A673 (cell line): Measurements from ENCODE around the gene MTFR1L. TPM values are rescaled to one million over a fixed set of nuclear protein-coding genes. Genes with fewer than 3 reads are reported as not detected.

Experiments used
- BruUV-seq: library from RNA; stranded (reverse); fragments of 400-500 nt; replicated peaks from 2 replicates; lab custom pipeline; 2021; lab: Mats Ljungman, UMichigan
- CTCF ChIA-PET: fragments of 300-600 bp; sonication (Branson Sonifier 250); formaldehyde crosslinking; loops from one replicate; lab custom pipeline; 2022; ENCODE audit warnings: antibody characterized with exemption; lab: Charles Lee
- POLR2A ChIA-PET: fragments of 300-600 bp; sonication (Branson Sonifier 250); formaldehyde crosslinking; loops from one replicate; lab custom pipeline; 2022; ENCODE audit warnings: antibody characterized with exemption; ENCODE audit not compliant: low non-redundant PET; lab: Charles Lee
- DNase-seq: peaks from one replicate; pipeline ENCODE4 v3.0.0-alpha.2; 2015; ENCODE audit warnings: low spot score
- H3K27ac ChIP-seq: fragments of 200-600 bp; sonication (generic); 2 replicates; pipeline ENCODE4 v1.5.1; 2016; ENCODE audit warnings: mixed run types, low read depth, mild to moderate bottlenecking, mixed read lengths, antibody characterized with exemption, low read length; ENCODE audit not compliant: poor library complexity, severe bottlenecking
- H3K27me3 ChIP-seq: fragments of 200-600 bp; sonication (generic); replicated peaks from 2 replicates; pipeline ENCODE4 v1.6.1; 2017; ENCODE audit warnings: mixed run types, low read depth, mild to moderate bottlenecking, mixed read lengths, antibody characterized with exemption, low read length; ENCODE audit not compliant: insufficient read depth, poor library complexity
- H3K36me3 ChIP-seq: fragments of 200-600 bp; sonication (generic); 2 replicates; pipeline ENCODE4 v1.6.1; 2016; ENCODE audit warnings: mixed run types, mild to moderate bottlenecking, mixed read lengths, antibody characterized with exemption, low read length; ENCODE audit not compliant: insufficient read depth, poor library complexity, severe bottlenecking
- H3K4me1 ChIP-seq: fragments of 200-600 bp; sonication (generic); 2 replicates; pipeline ENCODE4 v1.6.1; 2017; ENCODE audit warnings: mixed run types, mild to moderate bottlenecking, mixed read lengths, antibody characterized with exemption, low read length; ENCODE audit not compliant: insufficient read depth, poor library complexity, severe bottlenecking
- H3K4me3 ChIP-seq: fragments of 200-600 bp; sonication (generic); 2 replicates; pipeline ENCODE4 v1.5.1; 2016; ENCODE audit warnings: low read depth, mixed run types, mild to moderate bottlenecking, mixed read lengths, low read length; ENCODE audit not compliant: poor library complexity, severe bottlenecking
- H3K9me3 ChIP-seq: fragments of 200-600 bp; sonication (generic); 2 replicates; pipeline ENCODE4 v1.6.1; 2016; ENCODE audit warnings: mixed run types, low read depth, mild to moderate bottlenecking, mixed read lengths, antibody characterized with exemption, low read length; ENCODE audit not compliant: poor library complexity, severe bottlenecking
- EZH2 ChIP-seq: fragments of 200-600 bp; sonication (generic); IDR thresholded peaks from 2 replicates; pipeline ENCODE4 v1.6.1; 2017; ENCODE audit warnings: borderline replicate concordance, low read depth, mild to moderate bottlenecking, mixed read lengths, antibody characterized with exemption, low read length; ENCODE audit not compliant: poor library complexity, severe bottlenecking
- intact Hi-C: fragments of 100-400 bp; cut with micrococcal nuclease; formaldehyde crosslinking; loops from one replicate; pipeline ENCODE4 v1.10.0; 2022; ENCODE audit not compliant: unreplicated experiment
- total RNA-seq: library from RNA; stranded (reverse); gene quantifications from 2 replicates; pipeline ENCODE4 v1.2.3, GENCODE V29; 2021
- TF ChIP-seq, protein P1 (sequence below): fragments of 300-800, 200-600 bp; sonication (generic); conservative IDR thresholded peaks from 2 replicates; pipeline ENCODE4 v1.5.1; 2017; ENCODE audit warnings: low read depth, mild to moderate bottlenecking, antibody characterized with exemption, low read length, moderate library complexity, mixed read lengths

The MTFR1L gene
- total RNA-seq, 1 experiment from 2014 or later: 45.0 TPM

DNA sequence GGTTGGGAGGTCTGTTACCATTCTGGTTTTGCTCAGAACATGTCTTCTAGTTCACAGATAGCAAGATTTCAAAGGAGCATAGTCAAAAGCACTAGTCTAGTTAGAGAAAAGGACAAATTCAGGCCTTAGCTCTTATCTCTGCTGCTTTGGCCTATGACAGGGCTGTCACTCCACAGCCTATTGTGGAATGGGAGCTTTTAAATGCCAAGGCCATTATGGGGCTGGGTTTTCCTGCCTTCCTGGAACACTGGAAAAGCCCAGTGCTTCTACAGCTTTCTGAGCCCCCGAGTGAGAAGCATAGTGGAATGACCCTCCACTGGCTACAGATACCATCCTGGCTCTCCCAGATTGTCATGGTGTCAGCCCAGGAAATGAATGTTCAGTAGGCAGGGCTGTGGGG is 9.3 kb downstream of the MTFR1L start:
- intact Hi-C loops: no loop called here
- Histone ChIP-seq H3K27ac (no peak overlapping the region), H3K4me3 (no peak overlapping the region), H3K36me3 (peaks cover 72% of the 10 kb centered on the region), H3K4me1 (peaks cover 7% of the 10 kb centered on the region), H3K9me3 (no peaks in the 10 kb centered on the region), H3K27me3 (no peaks in the 10 kb centered on the region)
- DNase-seq: no peak
- BruUV-seq: no TSS peak
- ChIA-PET POLR2A (interaction anchor here (0.6 kb wide), 1 partner anchor 13 kb away, joined by 3 read pairs; no protein-coding TSS in a partner anchor), CTCF (no interaction called here)
- TF ChIP-seq, protein P1, sequence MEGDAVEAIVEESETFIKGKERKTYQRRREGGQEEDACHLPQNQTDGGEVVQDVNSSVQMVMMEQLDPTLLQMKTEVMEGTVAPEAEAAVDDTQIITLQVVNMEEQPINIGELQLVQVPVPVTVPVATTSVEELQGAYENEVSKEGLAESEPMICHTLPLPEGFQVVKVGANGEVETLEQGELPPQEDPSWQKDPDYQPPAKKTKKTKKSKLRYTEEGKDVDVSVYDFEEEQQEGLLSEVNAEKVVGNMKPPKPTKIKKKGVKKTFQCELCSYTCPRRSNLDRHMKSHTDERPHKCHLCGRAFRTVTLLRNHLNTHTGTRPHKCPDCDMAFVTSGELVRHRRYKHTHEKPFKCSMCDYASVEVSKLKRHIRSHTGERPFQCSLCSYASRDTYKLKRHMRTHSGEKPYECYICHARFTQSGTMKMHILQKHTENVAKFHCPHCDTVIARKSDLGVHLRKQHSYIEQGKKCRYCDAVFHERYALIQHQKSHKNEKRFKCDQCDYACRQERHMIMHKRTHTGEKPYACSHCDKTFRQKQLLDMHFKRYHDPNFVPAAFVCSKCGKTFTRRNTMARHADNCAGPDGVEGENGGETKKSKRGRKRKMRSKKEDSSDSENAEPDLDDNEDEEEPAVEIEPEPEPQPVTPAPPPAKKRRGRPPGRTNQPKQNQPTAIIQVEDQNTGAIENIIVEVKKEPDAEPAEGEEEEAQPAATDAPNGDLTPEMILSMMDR: no peak
- no peak for TF ChIP-seq EZH2

- H3K27me3 ChIP-seq: no peaks in the 10 kb centered on the region
- intact Hi-C loops: loop anchor here (10.0 kb wide), 1 partner anchor 163 kb away; the partner anchor contains the start of gene PAFAH2
- BruUV-seq: no TSS peak
- ChIA-PET POLR2A (no interaction called here), CTCF (no interaction called here)
- peak overlapping the region; percentile 9 for H3K27ac ChIP-seq
- H3K4me3 ChIP-seq: no peak overlapping the region
- TF ChIP-seq, protein P1: no peak
- no peak for TF ChIP-seq EZH2
- peak; percentile 50 for DNase-seq
- peaks cover 10% of the 10 kb centered on the region for H3K4me1 ChIP-seq
- peaks cover 94% of the 10 kb centered on the region for H3K36me3 ChIP-seq
- H3K9me3 ChIP-seq: no peaks in the 10 kb centered on the region
These were observed 11.9 kb downstream of the MTFR1L start for GRCh38 chr1:25831569-25832196.

DNA sequence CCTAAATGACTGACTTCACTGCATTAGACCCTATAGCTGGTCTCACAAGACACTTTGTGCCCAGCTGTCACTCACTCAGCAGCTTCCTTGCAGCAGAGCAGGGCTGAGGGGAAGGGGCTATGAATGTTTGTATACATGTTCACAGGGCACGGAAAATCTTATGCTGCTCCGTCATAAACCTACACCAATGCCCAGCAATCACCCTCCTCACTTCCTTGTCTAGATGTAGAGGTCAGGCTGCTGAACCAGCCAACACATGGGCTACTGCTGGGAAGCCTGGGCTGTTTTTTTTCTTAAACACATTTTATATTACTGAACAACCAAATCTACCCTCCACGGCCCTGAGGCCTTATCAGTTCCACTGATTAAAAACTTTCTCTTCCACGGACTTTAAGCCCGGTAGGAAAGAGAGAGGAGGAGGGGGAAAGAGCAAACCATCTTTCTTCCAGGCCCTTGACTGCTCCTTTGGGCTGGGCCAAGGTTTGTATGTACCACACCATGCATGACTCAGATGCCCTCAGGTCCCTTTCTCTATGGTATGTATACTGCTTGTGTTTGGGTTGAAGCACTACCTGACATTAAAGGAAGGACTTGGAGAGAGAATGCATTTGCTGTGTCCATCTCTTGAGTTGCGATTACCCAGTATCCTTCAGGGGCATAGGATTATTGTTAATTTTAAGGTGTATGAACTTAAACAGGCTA is 12.7 kb downstream of the MTFR1L start:
- peaks cover 90% of the 10 kb centered on the region for H3K36me3 ChIP-seq
- intact Hi-C loops: loop anchor here (10.0 kb wide), 1 partner anchor 162 kb away; the partner anchor contains the start of gene PAFAH2
- ChIA-PET CTCF (no interaction called here), POLR2A (no interaction called here)
- H3K4me3 ChIP-seq: no peak overlapping the region
- peaks cover 16% of the 10 kb centered on the region for H3K4me1 ChIP-seq
- no peaks in the 10 kb centered on the region for H3K9me3 ChIP-seq
- no peaks in the 10 kb centered on the region for H3K27me3 ChIP-seq
- TF ChIP-seq, protein P1: no peak
- TF ChIP-seq EZH2: no peak
- BruUV-seq: no TSS peak
- peak overlapping the region; percentile 21 for H3K27ac ChIP-seq
- no peak for DNase-seq
